Stimulated activated naive CD8-positive, alpha-beta T cell treated with anti-CD3 and anti-CD28 coated beads, Interleukin-15, amount 100 ng/mL, for 72 hours (primary cell): ENCODE results near the gene SMIM24.

Source experiments
- ATAC-seq: fragments of 150-1000 bp; cut with Tn5 transposase; 2 replicates; pipeline ENCODE4 v1.10.0; 2021; ENCODE audit warnings: mild to moderate bottlenecking, moderate library complexity
- DNase-seq, 2 donors: peaks; one replicate each; pipeline ENCODE4 v3.0.0; 2021 to 2022
- H3K27ac Mint-ChIP-seq, 2 donors: one replicate each; pipeline ENCODE4 v1.8.0; 2022; ENCODE audit warnings: mild to moderate bottlenecking in 2 of 2, mixed read lengths in 2 of 2, moderate library complexity in 2 of 2
- H3K27me3 Mint-ChIP-seq: one replicate; pipeline ENCODE4 v1.8.0; 2022; ENCODE audit warnings: mixed read lengths
- H3K4me1 Mint-ChIP-seq: one replicate; pipeline ENCODE4 v1.8.0; 2022; ENCODE audit warnings: mild to moderate bottlenecking, mixed read lengths
- H3K4me3 Mint-ChIP-seq, 2 donors: one replicate each; pipeline ENCODE4 v1.8.0; 2022; ENCODE audit warnings: mild to moderate bottlenecking in 2 of 2, mixed read lengths in 2 of 2, moderate library complexity in 1 of 2
- H3K9me3 Mint-ChIP-seq, 2 donors: one replicate each; pipeline ENCODE4 v1.8.0; 2022; ENCODE audit warnings: mixed read lengths in 2 of 2

The SMIM24 gene

GRCh38 chr19:3506384-3507340 is 26.3 kb upstream of the SMIM24 start:
- no peaks in the 10 kb centered on the region for H3K27me3 Mint-ChIP-seq
- H3K4me3 Mint-ChIP-seq: peak overlapping the region; percentile 96 to 99
- H3K4me1 Mint-ChIP-seq: peaks cover 54% of the 10 kb centered on the region
- H3K27ac Mint-ChIP-seq: peak overlapping the region; percentile 93 to 98
- peak in 1 of 2 donors; percentile 36 for DNase-seq
- ATAC-seq: no peak
- no peaks in the 10 kb centered on the region for H3K9me3 Mint-ChIP-seq

GRCh38 chr19:3505598-3506383 is 25.5 kb upstream of the SMIM24 start, which contains the start of gene FZR1:
Gene FZR1, plus strand, starts transcription at chr19:3506311. Its CDS starts 16,679 bp downstream, at chr19:3522990.
- DNase-seq (peak; percentile 99 to 100), ATAC-seq (peak; percentile 94)
- peaks cover 51% of the 10 kb centered on the region for H3K4me1 Mint-ChIP-seq
- no peaks in the 10 kb centered on the region for H3K9me3 Mint-ChIP-seq
- peak within 1 kb of the TSS; percentile 93 to 98 for H3K27ac Mint-ChIP-seq
- peak within 1 kb of the TSS; percentile 96 to 99 for H3K4me3 Mint-ChIP-seq
- H3K27me3 Mint-ChIP-seq: no peaks in the 10 kb centered on the region

GRCh38 chr19:3504735-3505134 is 24.4 kb upstream of the SMIM24 start:
- no peak for ATAC-seq
- Mint-ChIP-seq H3K27me3 (no peaks in the 10 kb centered on the region), H3K4me3 (peak overlapping the region; percentile 87 to 99), H3K9me3 (no peaks in the 10 kb centered on the region), H3K27ac (no peak overlapping the region), H3K4me1 (peaks cover 48% of the 10 kb centered on the region)
- DNase-seq: no peak

- Mint-ChIP-seq H3K4me3 (no peak overlapping the region), H3K27ac (no peak overlapping the region), H3K27me3 (no peaks in the 10 kb centered on the region), H3K4me1 (peaks cover 45% of the 10 kb centered on the region), H3K9me3 (no peaks in the 10 kb centered on the region)
- ATAC-seq (no peak), DNase-seq (no peak)
These were observed 22.8 kb upstream of the SMIM24 start for GRCh38 chr19:3503036-3503572.

- Mint-ChIP-seq H3K27me3 (no peaks in the 10 kb centered on the region), H3K27ac (no peak overlapping the region), H3K4me1 (peaks cover 41% of the 10 kb centered on the region), H3K9me3 (no peaks in the 10 kb centered on the region), H3K4me3 (no peak overlapping the region)
- ATAC-seq (no peak), DNase-seq (no peak)
These were observed 21.5 kb upstream of the SMIM24 start for GRCh38 chr19:3501780-3502179.

- peak; percentile 91 for ATAC-seq
- peaks cover 39% of the 10 kb centered on the region for H3K4me1 Mint-ChIP-seq
- peak within 1 kb of the TSS; percentile 90 to 97 for H3K4me3 Mint-ChIP-seq
- H3K27ac Mint-ChIP-seq: peak within 1 kb of the TSS; percentile 99 to 100
- DNase-seq: peak; percentile 95 to 97
- no peaks in the 10 kb centered on the region for H3K27me3 Mint-ChIP-seq
- H3K9me3 Mint-ChIP-seq: no peaks in the 10 kb centered on the region
These were observed 20.2 kb upstream of the SMIM24 start, which contains the start of gene DOHH for GRCh38 chr19:3500429-3501101. Gene DOHH, minus strand, starts transcription at chr19:3500674. Its CDS starts 3,860 bp downstream, at chr19:3496814.

GRCh38 chr19:3499738-3500428 is 19.6 kb upstream of the SMIM24 start:
- Mint-ChIP-seq H3K27me3 (no peaks in the 10 kb centered on the region), H3K4me1 (peaks cover 36% of the 10 kb centered on the region), H3K4me3 (peak overlapping the region; percentile 90 to 97), H3K27ac (peak overlapping the region; percentile 99 to 100), H3K9me3 (no peaks in the 10 kb centered on the region)
- peak; percentile 31 for ATAC-seq
- no peak for DNase-seq

GRCh38 chr19:3497757-3498520 is 17.6 kb upstream of the SMIM24 start:
- Mint-ChIP-seq H3K4me3 (no peak overlapping the region), H3K4me1 (peaks cover 31% of the 10 kb centered on the region), H3K27me3 (no peaks in the 10 kb centered on the region), H3K9me3 (no peaks in the 10 kb centered on the region), H3K27ac (no peak overlapping the region)
- DNase-seq (no peak), ATAC-seq (no peak)

- H3K4me1 Mint-ChIP-seq: peaks cover 31% of the 10 kb centered on the region
- H3K9me3 Mint-ChIP-seq: no peaks in the 10 kb centered on the region
- H3K4me3 Mint-ChIP-seq: no peak overlapping the region
- H3K27ac Mint-ChIP-seq: no peak overlapping the region
- no peak for ATAC-seq
- DNase-seq: no peak
- H3K27me3 Mint-ChIP-seq: no peaks in the 10 kb centered on the region
These were observed 16.3 kb upstream of the SMIM24 start for GRCh38 chr19:3496392-3497273.

GRCh38 chr19:3494559-3494958 is 14.2 kb upstream of the SMIM24 start:
- no peaks in the 10 kb centered on the region for H3K9me3 Mint-ChIP-seq
- peak; percentile 63 for ATAC-seq
- peaks cover 17% of the 10 kb centered on the region for H3K4me1 Mint-ChIP-seq
- no peaks in the 10 kb centered on the region for H3K27me3 Mint-ChIP-seq
- H3K4me3 Mint-ChIP-seq: peak overlapping the region in 1 of 2 donors; percentile 39
- peak in 1 of 2 donors; percentile 48 for DNase-seq
- no peak overlapping the region for H3K27ac Mint-ChIP-seq

GRCh38 chr19:3494051-3494450 is 13.7 kb upstream of the SMIM24 start:
- Mint-ChIP-seq H3K4me3 (peak overlapping the region in 1 of 2 donors; percentile 39), H3K9me3 (no peaks in the 10 kb centered on the region), H3K27ac (no peak overlapping the region), H3K27me3 (no peaks in the 10 kb centered on the region), H3K4me1 (peaks cover 12% of the 10 kb centered on the region)
- ATAC-seq (peak; percentile 85), DNase-seq (no peak)

GRCh38 chr19:3493651-3494050 is 13.3 kb upstream of the SMIM24 start:
- DNase-seq: no peak
- H3K27ac Mint-ChIP-seq: no peak overlapping the region
- no peaks in the 10 kb centered on the region for H3K27me3 Mint-ChIP-seq
- ATAC-seq: no peak
- no peak overlapping the region for H3K4me3 Mint-ChIP-seq
- H3K4me1 Mint-ChIP-seq: peaks cover 8% of the 10 kb centered on the region
- H3K9me3 Mint-ChIP-seq: no peaks in the 10 kb centered on the region

GRCh38 chr19:3492919-3493318 is 12.6 kb upstream of the SMIM24 start:
- H3K4me1 Mint-ChIP-seq: peaks cover 6% of the 10 kb centered on the region
- H3K9me3 Mint-ChIP-seq: no peaks in the 10 kb centered on the region
- ATAC-seq (no peak), DNase-seq (no peak)
- H3K27me3 Mint-ChIP-seq: no peaks in the 10 kb centered on the region
- H3K27ac Mint-ChIP-seq: no peak overlapping the region
- H3K4me3 Mint-ChIP-seq: no peak overlapping the region
